ENCODE measurements around the gene KDF1.

- no peak for TF ChIP-seq ZNF230 (CRISPR knock-in tag; IDR thresholded peaks at IDR 0.05)
- no peak for TF ChIP-seq ZNF740 (CRISPR knock-in tag; IDR thresholded peaks at IDR 0.05)
- TF ChIP-seq USF2 (IDR thresholded peaks at IDR 0.05; ENCODE audit: low read depth, low read length) = no peak
- TF ChIP-seq USF2 (CRISPR knock-in tag; IDR thresholded peaks at IDR 0.05; ENCODE audit: borderline replicate concordance) = no peak
- TF ChIP-seq HMGXB4 (CRISPR knock-in tag; IDR thresholded peaks at IDR 0.05; ENCODE audit: borderline replicate concordance in 1 of 2, low read depth in 1 of 2) = no peak
- TF ChIP-seq CEBPZ (IDR thresholded peaks at IDR 0.05; ENCODE audit: low read length) = no peak
- no peak for TF ChIP-seq PCBP1 (IDR thresholded peaks at IDR 0.05; ENCODE audit: borderline replicate concordance, low read depth, low read length)
- TF ChIP-seq TEAD2 (CRISPR knock-in tag; IDR thresholded peaks at IDR 0.05) = no peak
- TF ChIP-seq ZFP36L2 (CRISPR knock-in tag; IDR thresholded peaks at IDR 0.05) = no peak
- TF ChIP-seq ETV6 (CRISPR knock-in tag; conservative IDR thresholded peaks at IDR 0.05) = no peak
- no peak for TF ChIP-seq RNF2 (conservative IDR thresholded peaks at IDR 0.05; ENCODE audit: low read depth)
Measured at GRCh38 chr1:26994020-26994786, 33.9 kb upstream of the KDF1 start.
